ENCODE measurements around the gene USP12. TPM values are rescaled to one million over a fixed set of nuclear protein-coding genes. Genes with fewer than 3 reads are reported as not detected.

The USP12 gene
- total RNA-seq, 1 donor from 2014 or later, result 43.9 TPM

GRCh38 chr13:27038323-27038722 lies 133.3 kb downstream of the USP12 start:
- peak; percentile 33 for DNase-seq (ENCODE audit: low read depth)

DNA sequence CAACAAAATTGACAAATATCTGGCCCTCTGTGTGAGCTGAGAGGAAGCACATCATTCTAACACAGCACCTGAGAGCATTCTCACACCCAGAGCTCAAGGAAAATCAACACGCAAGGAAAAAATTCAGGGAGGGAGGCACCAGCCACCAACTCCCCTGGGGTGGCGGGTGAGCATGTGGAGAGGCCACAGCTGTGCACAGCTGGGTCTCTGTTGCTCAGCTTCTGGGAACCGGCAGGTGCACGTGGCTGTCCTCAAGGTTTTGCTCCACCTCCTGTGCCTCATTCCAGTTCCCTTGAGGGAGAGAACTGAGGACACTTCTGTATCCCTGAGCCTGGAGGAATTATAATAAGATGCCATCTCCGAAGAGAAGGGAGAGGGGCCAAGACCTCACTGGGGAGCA lies 134.0 kb downstream of the USP12 start:
- DNase-seq (ENCODE audit: low read depth), result no peak

GRCh38 chr13:27037171-27037570 lies 134.4 kb downstream of the USP12 start:
- DNase-seq (ENCODE audit: low read depth), result no peak

- peak; percentile 22 for DNase-seq (ENCODE audit: low read depth)
Observed at GRCh38 chr13:27036236-27036981, 135.2 kb downstream of the USP12 start.

DNA sequence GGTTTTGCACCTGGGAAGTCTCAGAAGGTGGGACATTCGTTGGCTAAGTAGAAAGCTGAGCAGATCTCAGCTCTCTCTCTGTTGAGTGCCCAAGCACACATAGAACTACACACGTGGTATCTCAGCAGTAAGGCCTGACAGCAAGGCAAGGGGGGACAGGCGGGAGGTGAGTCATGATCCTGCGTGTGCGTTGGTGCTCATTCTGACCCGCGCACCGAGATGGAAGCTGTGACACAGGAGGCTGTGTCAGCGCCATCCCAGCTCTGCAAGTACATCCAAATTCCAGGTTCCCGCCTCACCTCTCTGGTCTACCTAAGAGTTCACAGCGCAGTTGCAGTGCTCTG lies 135.7 kb downstream of the USP12 start:
- DNase-seq (ENCODE audit: low read depth), result no peak

- DNase-seq (ENCODE audit: low read depth), result no peak
Observed at GRCh38 chr13:27034678-27035111, 136.9 kb downstream of the USP12 start.

DNA sequence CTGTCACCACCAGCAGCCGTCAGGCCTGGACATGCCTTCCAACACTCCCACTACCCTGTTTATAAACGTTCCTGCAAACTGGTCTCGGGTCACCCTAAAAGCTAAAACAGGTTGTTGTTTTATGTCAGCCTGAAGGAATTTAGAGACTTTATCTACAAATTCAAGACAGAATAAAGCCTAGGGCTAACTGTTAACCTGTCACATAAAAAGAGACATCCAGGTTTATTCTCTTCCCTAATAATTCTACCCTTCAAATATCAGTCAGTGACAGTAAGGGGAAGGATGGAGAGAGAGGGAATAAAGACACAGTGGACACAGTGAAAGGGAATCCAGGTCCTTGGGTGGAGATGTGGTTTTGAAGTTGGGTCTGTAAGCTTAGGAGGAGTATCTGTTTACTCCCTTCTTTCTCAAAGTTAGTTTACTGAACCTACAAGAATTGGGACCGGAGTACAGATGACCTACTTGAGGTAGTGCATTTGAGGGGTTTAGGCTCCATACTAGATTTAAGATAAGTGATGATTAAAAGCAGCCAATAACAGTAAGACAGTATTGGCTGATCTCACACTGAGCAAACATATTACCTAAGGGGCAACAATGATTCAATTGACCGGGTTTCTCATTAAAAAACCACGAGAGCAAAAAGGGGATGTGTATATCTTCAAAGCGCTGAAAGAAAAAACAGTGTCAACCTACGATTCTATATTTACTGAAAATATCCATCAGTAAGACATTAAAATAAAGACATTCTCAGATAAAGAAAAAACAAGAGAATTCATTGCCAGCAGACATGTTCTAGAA lies 142.7 kb downstream of the USP12 start:
- DNase-seq (ENCODE audit: low read depth), result no peak

GRCh38 chr13:27027086-27027667 lies 144.4 kb downstream of the USP12 start:
- DNase-seq (ENCODE audit: low read depth), result no peak

DNA sequence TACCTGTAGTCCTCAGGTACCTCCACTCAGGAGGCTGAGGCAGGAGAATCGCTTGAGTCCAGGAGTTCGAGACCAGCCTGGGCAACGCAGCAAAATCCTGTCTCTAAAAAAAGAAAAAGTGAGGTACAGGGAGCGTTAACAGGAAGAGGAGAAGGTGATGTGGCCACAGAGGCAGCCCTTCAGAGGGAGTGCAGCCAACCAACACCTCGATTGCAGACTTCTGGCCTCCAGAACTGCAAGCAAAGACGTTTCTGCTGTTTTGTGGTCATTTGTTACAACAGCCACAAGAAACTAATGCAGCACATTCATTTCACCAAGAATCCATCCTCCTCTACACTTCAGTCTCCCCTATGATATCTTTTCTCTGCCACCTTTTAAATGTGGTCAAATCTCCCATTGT lies 145.2 kb downstream of the USP12 start:
- no peak for DNase-seq (ENCODE audit: low read depth)

- no peak for DNase-seq (ENCODE audit: low read depth)
Observed at GRCh38 chr13:27024776-27025492, 146.7 kb downstream of the USP12 start.

DNA sequence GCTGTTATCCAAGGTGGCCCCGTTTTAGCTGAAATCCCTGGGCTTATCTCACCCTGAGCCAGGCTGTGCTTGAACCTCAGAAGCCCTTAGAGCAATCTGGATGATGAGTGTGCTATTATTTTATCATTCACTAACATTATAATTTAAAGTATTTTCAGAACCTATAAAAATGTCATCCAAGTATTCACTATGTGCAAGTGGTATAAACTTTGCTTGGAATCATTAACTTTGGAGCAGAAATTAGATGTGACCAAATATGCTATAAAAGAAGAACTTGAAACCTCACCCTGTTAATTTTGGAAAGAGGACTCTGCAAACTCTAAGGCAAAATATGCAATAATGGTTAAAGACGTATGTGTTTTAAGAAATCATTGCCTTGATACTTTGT lies 147.5 kb downstream of the USP12 start:
- DNase-seq (ENCODE audit: low read depth), result no peak

GRCh38 chr13:27023385-27024073 lies 148.1 kb downstream of the USP12 start:
- DNase-seq (ENCODE audit: low read depth), result no peak

DNA sequence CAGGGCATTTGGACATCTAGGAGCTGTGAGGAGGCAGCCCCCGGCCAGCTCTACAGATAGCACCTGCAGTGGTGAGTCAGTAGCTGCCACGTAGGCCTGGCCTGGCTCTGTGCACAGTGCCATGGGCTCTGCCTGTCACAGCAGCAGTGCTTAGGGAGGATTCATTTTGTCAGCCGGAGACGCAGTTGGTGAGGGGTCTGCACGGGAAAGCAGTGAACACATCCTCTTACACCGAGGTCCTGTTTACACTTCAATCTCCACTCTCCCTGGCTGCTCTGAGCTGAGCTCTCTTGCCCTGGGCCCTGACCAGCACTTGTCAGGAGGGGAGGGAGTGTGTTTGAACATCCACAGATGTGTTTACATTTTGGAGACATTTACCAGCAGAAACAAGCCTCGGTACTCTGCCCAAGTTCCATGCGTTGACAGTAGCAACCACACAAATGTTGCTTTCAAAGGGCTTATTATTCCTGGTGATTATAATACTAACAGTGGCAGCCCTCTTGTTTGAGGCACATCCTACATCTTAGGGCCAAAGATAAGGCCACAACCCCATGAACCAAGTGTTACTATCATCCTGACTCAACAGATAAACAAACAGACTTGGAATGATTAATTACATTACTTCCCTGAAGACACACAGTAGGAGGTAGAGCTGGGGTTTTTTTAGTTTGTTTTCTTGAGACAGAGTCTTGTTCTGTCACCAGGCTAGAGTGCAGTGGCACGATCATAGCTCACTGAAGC lies 148.9 kb downstream of the USP12 start:
- no peak for DNase-seq (ENCODE audit: low read depth)

DNA sequence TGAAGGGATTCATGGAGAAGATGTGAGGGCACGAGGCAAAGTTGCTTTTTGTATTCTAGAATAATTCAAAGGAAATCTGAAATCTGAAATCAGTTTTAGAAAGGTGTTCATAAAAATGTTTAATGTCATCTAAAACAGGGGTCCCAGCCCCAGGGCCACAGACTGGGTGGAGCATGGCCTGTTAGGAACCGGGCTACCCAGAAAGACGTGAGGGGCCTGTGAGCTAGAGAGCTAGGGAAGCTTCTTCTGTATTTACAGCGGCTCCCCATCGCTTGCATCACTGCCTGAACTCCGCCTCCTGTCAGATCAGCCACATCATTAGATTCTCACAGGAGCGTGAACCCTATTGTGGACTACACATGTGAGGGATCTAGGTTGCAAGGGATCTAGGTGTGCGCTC lies 151.2 kb downstream of the USP12 start:
- DNase-seq (ENCODE audit: low read depth), result no peak

GRCh38 chr13:27018882-27019281 lies 152.7 kb downstream of the USP12 start:
- no peak for DNase-seq (ENCODE audit: low read depth)

DNA sequence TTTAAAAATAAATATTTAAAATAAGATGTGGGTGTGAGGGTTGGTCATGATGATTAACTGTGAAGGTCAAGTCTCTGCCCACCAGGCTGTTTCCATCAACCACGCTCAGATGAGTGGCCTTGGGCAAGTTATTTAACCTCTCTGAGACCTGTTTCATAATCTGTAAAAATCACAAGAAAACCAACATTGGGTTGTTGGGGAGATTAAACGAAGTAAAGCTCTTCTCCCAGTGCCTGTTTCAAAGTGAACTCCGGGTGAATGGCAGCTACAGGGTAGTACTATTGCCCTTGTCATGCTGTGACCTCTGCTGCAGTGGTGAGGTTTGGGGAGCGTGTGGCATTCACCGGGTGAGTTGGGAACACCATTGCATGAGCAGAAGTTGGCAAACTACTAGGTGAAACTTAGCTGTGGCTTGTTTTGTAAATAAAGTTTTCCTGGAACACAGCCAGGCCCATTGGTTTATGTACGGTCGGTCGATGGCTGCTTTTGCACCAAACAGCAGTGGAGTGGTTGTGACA lies 153.2 kb downstream of the USP12 start:
- DNase-seq (ENCODE audit: low read depth), result no peak

DNA sequence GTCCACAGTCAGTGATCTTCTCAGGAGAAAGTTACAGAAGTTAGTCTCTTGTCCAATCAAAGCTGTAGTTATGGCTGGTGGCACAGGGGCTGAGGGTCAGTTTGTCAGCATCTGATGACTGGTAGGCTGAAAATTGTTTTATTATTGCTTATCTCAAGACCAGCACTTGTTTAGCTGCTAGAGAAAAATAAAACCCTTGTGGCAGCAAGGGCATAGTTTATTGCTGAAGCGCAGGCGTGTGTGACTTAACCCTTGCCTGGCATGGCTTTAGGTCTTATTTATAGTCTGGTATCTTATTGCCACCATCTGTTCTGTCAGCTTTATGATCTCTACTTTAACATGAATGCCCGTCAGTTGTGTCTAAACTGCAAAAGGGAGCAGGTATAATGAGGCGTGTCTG lies 154.7 kb downstream of the USP12 start:
- peak; percentile 40 for DNase-seq (ENCODE audit: low read depth)

Data from myocyte (in vitro differentiated cells).